Gastrocnemius medialis (tissue), 4 donors: ENCODE results near the gene ABI3. TPM values are rescaled to one million over a fixed set of nuclear protein-coding genes. Genes with fewer than 3 reads are reported as not detected.

Experiments
- ATAC-seq, 2 donors: fragments of 150-250 bp; one replicate each; pipeline ENCODE4 v1.9.1; 2016
- DNase-seq, 2 donors: peaks; one replicate each; pipeline ENCODE4 v3.0.0-alpha.2; 2019
- H3K27ac ChIP-seq, 4 donors: fragments of 200-600 bp; sonication (generic); 1 replicate in 1 of 4; 2 replicates in 3 of 4; pipeline ENCODE4 v1.5.1; 2016 to 2018; ENCODE audit warnings: mild to moderate bottlenecking in 2 of 4, moderate library complexity in 1 of 4
- H3K27me3 ChIP-seq, 3 donors: fragments of 200-600 bp; sonication (generic) in 2 of 3; 1 replicate in 1 of 3; 2 replicates in 2 of 3; pipeline versions ENCODE4 v1.5.1 to v1.6.0; 2016 to 2019; ENCODE audit warnings: mild to moderate bottlenecking in 1 of 3, moderate library complexity in 1 of 3
- H3K36me3 ChIP-seq, 2 donors: fragments of 200-600 bp; sonication (generic) in 1 of 2; one replicate each; pipeline ENCODE4 v1.5.1; 2017 to 2018
- H3K4me1 ChIP-seq, 2 donors: fragments of 200-600 bp; sonication (generic) in 1 of 2; one replicate each; pipeline ENCODE4 v1.5.1; 2016 to 2017; ENCODE audit warnings: mild to moderate bottlenecking in 2 of 2
- H3K4me3 ChIP-seq, 4 donors: fragments of 200-600 bp; sonication (generic) in 3 of 4; 1 replicate in 1 of 4; 2 replicates in 3 of 4; pipeline ENCODE4 v1.5.1; 2016 to 2019; ENCODE audit warnings: mild to moderate bottlenecking in 2 of 4
- H3K9me3 ChIP-seq, 3 donors: fragments of 200-600 bp; sonication (generic) in 2 of 3; 1 replicate in 1 of 3; 2 replicates in 2 of 3; pipeline ENCODE4 v1.5.1; 2016 to 2019
- CTCF ChIP-seq, 5 experiments: fragments of 450-650 bp in 3 of 5; fragments of 200-600 bp in 2 of 5; sonication (generic) in 2 of 5; IDR thresholded peaks in 4 of 5; conservative IDR thresholded peaks in 1 of 5; 1 replicate in 4 of 5; 2 replicates in 1 of 5; pipeline ENCODE4 v1.5.1; 2016 to 2019; ENCODE audit warnings: antibody characterized with exemption in 5 of 5, mild to moderate bottlenecking in 3 of 5, moderate library complexity in 3 of 5
- POLR2A ChIP-seq, 2 donors: fragments of 450-650 bp; IDR thresholded peaks; one replicate each; pipeline ENCODE4 v1.6.1; 2017; ENCODE audit warnings: antibody characterized with exemption in 2 of 2, mild to moderate bottlenecking in 2 of 2, moderate library complexity in 2 of 2
- in situ Hi-C, 4 donors: fragments of 200-750 bp; cut with MboI; loops; one replicate each; pipeline versions ENCODE4 v1.15.0 to v1.8.0; 2017; ENCODE audit warnings: low sequenced_read_pairs in 4 of 4
- intact Hi-C: fragments of 100-400 bp; cut with DNase I; formaldehyde crosslinking; loops from one replicate; pipeline ENCODE4 v1.15.1; 2023; ENCODE audit warnings: low total_unique reads
- total RNA-seq, 4 donors: library from RNA; depleted of rRNA; stranded (reverse); fragments of >200 nt; gene quantifications; one replicate each; pipeline versions ENCODE4 v1.1.0 to v1.2.3, GENCODE V29; 2016

The ABI3 gene
- total RNA-seq, 4 donors from 2014 or later: 1.2 to 2.6 (median 2.4) TPM

DNA sequence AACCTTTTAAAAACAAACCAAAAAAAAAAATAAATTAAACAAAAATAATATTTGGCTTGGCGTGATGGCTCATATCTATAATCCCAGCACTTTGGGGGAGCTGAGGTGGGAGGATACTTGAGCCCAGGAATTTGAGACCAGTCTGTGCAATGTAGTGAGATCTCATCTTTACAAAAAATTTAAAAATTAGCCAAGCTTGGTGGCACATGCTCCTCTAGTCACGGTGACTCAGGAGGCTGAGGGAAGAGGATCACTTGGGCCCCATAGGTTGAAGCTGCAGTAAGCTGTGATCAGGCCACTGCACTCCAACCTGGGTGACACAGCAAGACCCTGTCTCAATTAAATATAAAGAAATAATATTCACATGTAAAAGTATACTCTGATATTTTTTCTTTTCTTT, 12.3 kb upstream of the ABI3 start:
- intact Hi-C loops: no loop called here

DNA sequence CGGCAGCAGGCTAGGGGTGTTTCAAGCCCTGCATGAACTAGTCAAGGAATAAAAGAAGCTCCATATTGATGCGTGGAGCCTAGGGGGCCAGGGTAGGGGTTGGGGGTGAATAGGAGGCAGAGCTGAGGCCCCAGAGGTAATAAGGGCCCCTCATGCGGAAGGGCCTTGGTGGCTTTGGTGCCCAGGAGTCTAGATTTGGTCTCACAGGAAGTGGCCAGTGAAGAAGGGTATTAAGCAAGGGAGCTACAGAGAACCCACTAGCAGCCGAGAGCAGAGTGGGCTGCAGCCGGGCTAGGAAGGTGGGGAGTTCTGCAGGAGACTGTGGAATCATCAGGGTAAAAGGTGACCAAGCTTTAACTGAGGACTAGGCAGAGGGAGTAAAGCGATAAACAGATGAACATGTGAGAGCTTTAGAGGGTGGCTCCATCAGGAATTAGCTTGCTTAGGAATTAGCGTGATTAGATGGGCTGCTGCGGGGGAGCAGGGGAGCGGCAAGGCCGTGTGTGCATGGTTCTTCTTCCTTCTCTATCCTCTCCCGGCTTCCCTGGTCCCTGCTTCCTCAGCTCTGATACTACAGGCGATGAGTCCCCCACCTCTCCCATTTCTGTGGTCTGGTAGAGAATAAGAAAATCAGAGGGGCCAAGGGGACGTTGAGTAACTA, 10.0 kb upstream of the ABI3 start:
- no peak for DNase-seq
- TF ChIP-seq POLR2A (IDR thresholded peaks at IDR 0.05): no peak
- TF ChIP-seq CTCF (IDR thresholded peaks at IDR 0.05 in 4 of 5, conservative IDR thresholded peaks at IDR 0.05 in 1 of 5): no peak
- no peak overlapping the region for H3K27ac ChIP-seq
- in situ Hi-C loops: no loop called here
- H3K4me3 ChIP-seq: no peak overlapping the region
- H3K36me3 ChIP-seq: no peaks in the 10 kb centered on the region
- no peak for ATAC-seq
- H3K9me3 ChIP-seq: no peaks in the 10 kb centered on the region
- H3K27me3 ChIP-seq: no peaks in the 10 kb centered on the region
- intact Hi-C loops: no loop called here
- H3K4me1 ChIP-seq: no peaks in the 10 kb centered on the region

More for the DNA sequence above, 12.3 kb upstream of the ABI3 start:
- ATAC-seq (no peak), DNase-seq (no peak)
- TF ChIP-seq POLR2A (IDR thresholded peaks at IDR 0.05) (no peak), CTCF (IDR thresholded peaks at IDR 0.05 in 4 of 5, conservative IDR thresholded peaks at IDR 0.05 in 1 of 5) (no peak)
- in situ Hi-C loops: loop anchor here in 1 of 4 donors (25.0 kb wide), 1 partner anchor 214 kb away; the partner anchor contains the start of gene PHB1
- no peaks in the 10 kb centered on the region for H3K4me1 ChIP-seq
- H3K4me3 ChIP-seq: no peak overlapping the region
- no peaks in the 10 kb centered on the region for H3K36me3 ChIP-seq
- H3K9me3 ChIP-seq: no peaks in the 10 kb centered on the region
- H3K27me3 ChIP-seq: no peaks in the 10 kb centered on the region
- no peak overlapping the region for H3K27ac ChIP-seq

DNA sequence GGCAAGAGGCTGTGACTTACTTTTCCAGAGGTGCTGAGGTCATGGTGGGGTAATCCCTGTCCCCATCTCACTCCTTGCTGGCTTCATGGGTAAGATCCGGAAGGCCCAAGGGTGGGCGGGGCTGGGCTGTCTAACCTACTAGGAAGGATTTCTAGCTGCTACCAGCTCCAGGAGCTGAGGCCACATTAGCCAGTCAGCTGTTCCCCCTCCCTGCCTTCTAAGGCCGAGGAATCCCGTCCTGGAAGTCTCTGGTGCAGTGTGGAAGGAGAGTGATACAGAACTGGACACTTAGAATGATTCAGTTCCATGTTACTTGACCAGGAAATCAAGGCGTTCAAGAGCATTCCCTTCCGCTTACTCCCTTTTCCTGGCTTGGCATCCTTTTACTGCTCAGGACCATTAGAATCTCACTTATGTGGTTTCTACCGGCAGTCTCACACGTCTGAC, 9.0 kb upstream of the ABI3 start:
- intact Hi-C loops (no loop called here), in situ Hi-C loops (no loop called here)
- ATAC-seq: no peak
- H3K27ac ChIP-seq: no peak overlapping the region
- no peaks in the 10 kb centered on the region for H3K36me3 ChIP-seq
- no peaks in the 10 kb centered on the region for H3K27me3 ChIP-seq
- no peaks in the 10 kb centered on the region for H3K4me1 ChIP-seq
- no peaks in the 10 kb centered on the region for H3K9me3 ChIP-seq
- no peak overlapping the region for H3K4me3 ChIP-seq
- no peak for DNase-seq
- no peak for TF ChIP-seq CTCF (IDR thresholded peaks at IDR 0.05 in 4 of 5, conservative IDR thresholded peaks at IDR 0.05 in 1 of 5)
- no peak for TF ChIP-seq POLR2A (IDR thresholded peaks at IDR 0.05)

- TF ChIP-seq POLR2A (IDR thresholded peaks at IDR 0.05) (no peak), CTCF (IDR thresholded peaks at IDR 0.05 in 4 of 5, conservative IDR thresholded peaks at IDR 0.05 in 1 of 5) (no peak)
- Histone ChIP-seq H3K9me3 (no peaks in the 10 kb centered on the region), H3K36me3 (no peaks in the 10 kb centered on the region), H3K27ac (no peak overlapping the region), H3K27me3 (peaks cover 0 to 6% (median 0%) of the 10 kb centered on the region in 3 donors), H3K4me1 (no peaks in the 10 kb centered on the region), H3K4me3 (no peak overlapping the region)
- no peak for DNase-seq
- intact Hi-C loops (no loop called here), in situ Hi-C loops (no loop called here)
- ATAC-seq: no peak
Measured at GRCh38 chr17:49203796-49204195, 6.7 kb upstream of the ABI3 start.

- H3K9me3 ChIP-seq: no peaks in the 10 kb centered on the region
- intact Hi-C loops (no loop called here), in situ Hi-C loops (no loop called here)
- H3K27me3 ChIP-seq: peaks cover 3 to 13% (median 5%) of the 10 kb centered on the region in 3 donors
- H3K4me3 ChIP-seq: no peak overlapping the region
- TF ChIP-seq POLR2A (IDR thresholded peaks at IDR 0.05) (no peak), CTCF (IDR thresholded peaks at IDR 0.05 in 4 of 5, conservative IDR thresholded peaks at IDR 0.05 in 1 of 5) (no peak)
- ATAC-seq: no peak
- no peaks in the 10 kb centered on the region for H3K36me3 ChIP-seq
- H3K4me1 ChIP-seq: no peaks in the 10 kb centered on the region
- H3K27ac ChIP-seq: no peak overlapping the region
- DNase-seq: no peak
Measured at GRCh38 chr17:49204516-49204915, 6.0 kb upstream of the ABI3 start.
